ENCODE results near the gene SF3B4. TPM values are rescaled to one million over a fixed set of nuclear protein-coding genes. Genes with fewer than 3 reads are reported as not detected.

Gene SF3B4
- total and polyA plus RNA-seq, 2 of the 13 experiments (the other 11 are each of a cell fraction or from before 2014, with no cell fraction given) = 13.8 to 14.8 TPM

DNA sequence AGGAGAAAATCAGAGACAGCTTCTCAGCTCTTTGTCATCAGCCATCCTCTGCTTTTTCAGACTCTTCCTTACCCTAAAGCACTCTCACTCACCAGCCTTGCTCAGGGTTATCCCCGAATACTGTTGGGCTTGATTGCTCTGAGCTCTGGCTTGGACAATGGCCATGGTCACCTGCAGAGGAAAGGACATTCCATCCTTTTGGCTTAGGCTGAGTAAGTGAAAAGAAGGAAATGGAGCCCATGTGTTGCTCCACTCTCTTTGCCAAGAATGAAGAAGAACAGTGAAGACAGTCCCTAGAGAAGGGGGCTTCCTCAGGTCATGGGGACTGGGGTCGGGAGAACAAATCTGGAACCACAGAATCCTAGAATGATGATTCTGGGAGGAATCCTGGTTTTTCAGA is 6.8 kb upstream of the SF3B4 start (continued):
- TF ChIP-seq, protein P1, sequence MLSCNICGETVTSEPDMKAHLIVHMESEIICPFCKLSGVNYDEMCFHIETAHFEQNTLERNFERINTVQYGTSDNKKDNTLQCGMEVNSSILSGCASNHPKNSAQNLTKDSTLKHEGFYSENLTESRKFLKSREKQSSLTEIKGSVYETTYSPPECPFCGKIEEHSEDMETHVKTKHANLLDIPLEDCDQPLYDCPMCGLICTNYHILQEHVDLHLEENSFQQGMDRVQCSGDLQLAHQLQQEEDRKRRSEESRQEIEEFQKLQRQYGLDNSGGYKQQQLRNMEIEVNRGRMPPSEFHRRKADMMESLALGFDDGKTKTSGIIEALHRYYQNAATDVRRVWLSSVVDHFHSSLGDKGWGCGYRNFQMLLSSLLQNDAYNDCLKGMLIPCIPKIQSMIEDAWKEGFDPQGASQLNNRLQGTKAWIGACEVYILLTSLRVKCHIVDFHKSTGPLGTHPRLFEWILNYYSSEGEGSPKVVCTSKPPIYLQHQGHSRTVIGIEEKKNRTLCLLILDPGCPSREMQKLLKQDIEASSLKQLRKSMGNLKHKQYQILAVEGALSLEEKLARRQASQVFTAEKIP (CRISPR knock-in tag; IDR thresholded peaks at IDR 0.05; ENCODE audit: borderline replicate concordance) = no peak
- no peak for TF ChIP-seq NONO (IDR thresholded peaks at IDR 0.05)
- no peak for TF ChIP-seq NONO (CRISPR knock-in tag; conservative IDR thresholded peaks at IDR 0.05)
- TF ChIP-seq, protein P2, sequence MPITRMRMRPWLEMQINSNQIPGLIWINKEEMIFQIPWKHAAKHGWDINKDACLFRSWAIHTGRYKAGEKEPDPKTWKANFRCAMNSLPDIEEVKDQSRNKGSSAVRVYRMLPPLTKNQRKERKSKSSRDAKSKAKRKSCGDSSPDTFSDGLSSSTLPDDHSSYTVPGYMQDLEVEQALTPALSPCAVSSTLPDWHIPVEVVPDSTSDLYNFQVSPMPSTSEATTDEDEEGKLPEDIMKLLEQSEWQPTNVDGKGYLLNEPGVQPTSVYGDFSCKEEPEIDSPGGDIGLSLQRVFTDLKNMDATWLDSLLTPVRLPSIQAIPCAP (CRISPR knock-in tag; IDR thresholded peaks at IDR 0.05; ENCODE audit: low read depth) = no peak
- no peak for TF ChIP-seq ZEB1 (IDR thresholded peaks at IDR 0.05; ENCODE audit: insufficient replicate concordance, low read depth)
- TF ChIP-seq ZNF790 (CRISPR knock-in tag; IDR thresholded peaks at IDR 0.05; ENCODE audit: borderline replicate concordance) = no peak

DNA sequence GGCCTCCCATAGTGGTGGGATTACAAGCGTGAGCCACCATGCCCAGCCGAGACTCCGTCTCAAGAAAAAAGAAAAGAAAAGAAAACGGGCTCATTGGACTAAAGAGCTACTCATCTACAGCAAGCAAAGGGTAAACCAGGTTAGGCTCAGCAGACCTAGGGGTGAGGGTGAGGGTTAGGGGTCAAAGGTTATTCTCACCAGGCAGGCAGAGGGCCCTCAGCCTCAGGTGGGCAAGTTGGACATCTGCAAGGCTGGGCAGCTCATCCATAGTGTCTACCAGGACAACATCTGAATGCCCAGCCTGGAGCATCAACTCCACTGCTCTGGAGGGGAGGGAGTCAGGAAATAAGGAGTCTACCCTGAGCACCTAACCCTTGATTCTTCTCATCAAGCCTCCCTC is 5.6 kb upstream of the SF3B4 start:
- Histone ChIP-seq H3K4me1 (ENCODE audit: insufficient read depth, low read length) (peaks cover 40% of the 10 kb centered on the region), H3K9ac (ENCODE audit: insufficient read depth, low read depth, low read length) (no peak overlapping the region), H3K4me3 (replicated peaks in 1 of 3; ENCODE audit: insufficient read depth in 1 of 3, low read depth in 2 of 3, low read length in 3 of 3) (no peak overlapping the region), H3K27me3 (ENCODE audit: control insufficient read depth in 1 of 2, insufficient read depth in 2 of 2, low read length in 2 of 2) (no peaks in the 10 kb centered on the region), H4K20me1 (ENCODE audit: insufficient read depth, low read length) (no peaks in the 10 kb centered on the region), H3K27ac (ENCODE audit: extremely low read length, insufficient read depth, low read length) (no peak overlapping the region), H3K79me2 (ENCODE audit: insufficient read depth, low read length) (no peaks in the 10 kb centered on the region), H3K9me3 (ENCODE audit: low read length) (no peaks in the 10 kb centered on the region), H3K36me3 (replicated peaks in 1 of 2; ENCODE audit: control insufficient read depth in 1 of 2, insufficient read depth in 2 of 2, low read length in 2 of 2) (no peaks in the 10 kb centered on the region), H2AFZ (ENCODE audit: low read length) (no peak overlapping the region), H3K4me2 (ENCODE audit: low read depth, low read length) (no peak overlapping the region)
- FAIRE-seq (no peak), ATAC-seq (no peak), DNase-seq (ENCODE audit: low spot score) (no peak)
- 89% methylated on average over 4 of the region's 4 CpGs for WGBS (ENCODE audit: low lambda C conversion rate)
- POLR2A ChIA-PET = interaction anchor here (0.8 kb wide), 1 partner anchor 46 kb away, joined by 4 read pairs; a partner anchor contains a TSS
- TF ChIP-seq HHEX (CRISPR knock-in tag; IDR thresholded peaks at IDR 0.05) (no peak), ELF3 (CRISPR knock-in tag; IDR thresholded peaks at IDR 0.05) (no peak), ZNF776 (CRISPR knock-in tag; IDR thresholded peaks at IDR 0.05) (no peak), ZFX (CRISPR knock-in tag; IDR thresholded peaks at IDR 0.05; ENCODE audit: low read depth) (no peak), SATB2 (CRISPR knock-in tag; IDR thresholded peaks at IDR 0.05) (no peak), ZNF703 (CRISPR knock-in tag; IDR thresholded peaks at IDR 0.05; ENCODE audit: borderline replicate concordance) (no peak), GTF3A (CRISPR knock-in tag; conservative IDR thresholded peaks at IDR 0.05) (no peak), NFIC (IDR thresholded peaks at IDR 0.05; ENCODE audit: low read length) (no peak), ZNF558 (CRISPR knock-in tag; IDR thresholded peaks at IDR 0.05; ENCODE audit: borderline replicate concordance) (no peak), SALL2 (CRISPR knock-in tag; IDR thresholded peaks at IDR 0.05) (no peak), ZNF501 (CRISPR knock-in tag; IDR thresholded peaks at IDR 0.05) (no peak)
- TF ChIP-seq, protein P3, sequence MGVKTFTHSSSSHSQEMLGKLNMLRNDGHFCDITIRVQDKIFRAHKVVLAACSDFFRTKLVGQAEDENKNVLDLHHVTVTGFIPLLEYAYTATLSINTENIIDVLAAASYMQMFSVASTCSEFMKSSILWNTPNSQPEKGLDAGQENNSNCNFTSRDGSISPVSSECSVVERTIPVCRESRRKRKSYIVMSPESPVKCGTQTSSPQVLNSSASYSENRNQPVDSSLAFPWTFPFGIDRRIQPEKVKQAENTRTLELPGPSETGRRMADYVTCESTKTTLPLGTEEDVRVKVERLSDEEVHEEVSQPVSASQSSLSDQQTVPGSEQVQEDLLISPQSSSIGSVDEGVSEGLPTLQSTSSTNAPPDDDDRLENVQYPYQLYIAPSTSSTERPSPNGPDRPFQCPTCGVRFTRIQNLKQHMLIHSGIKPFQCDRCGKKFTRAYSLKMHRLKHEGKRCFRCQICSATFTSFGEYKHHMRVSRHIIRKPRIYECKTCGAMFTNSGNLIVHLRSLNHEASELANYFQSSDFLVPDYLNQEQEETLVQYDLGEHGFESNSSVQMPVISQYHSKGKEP (CRISPR knock-in tag; IDR thresholded peaks at IDR 0.05) = no peak
- TF ChIP-seq, protein P4, sequence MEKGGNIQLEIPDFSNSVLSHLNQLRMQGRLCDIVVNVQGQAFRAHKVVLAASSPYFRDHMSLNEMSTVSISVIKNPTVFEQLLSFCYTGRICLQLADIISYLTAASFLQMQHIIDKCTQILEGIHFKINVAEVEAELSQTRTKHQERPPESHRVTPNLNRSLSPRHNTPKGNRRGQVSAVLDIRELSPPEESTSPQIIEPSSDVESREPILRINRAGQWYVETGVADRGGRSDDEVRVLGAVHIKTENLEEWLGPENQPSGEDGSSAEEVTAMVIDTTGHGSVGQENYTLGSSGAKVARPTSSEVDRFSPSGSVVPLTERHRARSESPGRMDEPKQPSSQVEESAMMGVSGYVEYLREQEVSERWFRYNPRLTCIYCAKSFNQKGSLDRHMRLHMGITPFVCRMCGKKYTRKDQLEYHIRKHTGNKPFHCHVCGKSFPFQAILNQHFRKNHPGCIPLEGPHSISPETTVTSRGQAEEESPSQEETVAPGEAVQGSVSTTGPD (CRISPR knock-in tag; IDR thresholded peaks at IDR 0.05) = no peak
- CTCF ChIA-PET (ENCODE audit: low intra/inter-chr PET ratio, low total read pairs) = no interaction called here
- intact Hi-C loops (cut with micrococcal nuclease; ENCODE audit: unreplicated experiment) = no loop called here
- in situ Hi-C loops (cut with HindIII; ENCODE audit: extremely low pct_ligation_motif_present, low pct_unique_long_range_greater_than_20kb) = no loop called here
- no TSS peak for BruUV-seq (replicated peaks)

Data from HepG2 (cell line).